ENCODE measurements around the gene CAMK2D. TPM values are rescaled to one million over a fixed set of nuclear protein-coding genes. Genes with fewer than 3 reads are reported as not detected.

The CAMK2D gene
- total and polyA plus RNA-seq, 2 donors from 2014 or later: 9.1 to 34.7 TPM

- Histone ChIP-seq H3K36me3 (ENCODE audit: control insufficient read depth in 2 of 3, insufficient read depth in 3 of 3, low read length in 3 of 3) (no peaks in the 10 kb centered on the region), H3K27ac (ENCODE audit: low read depth in 2 of 2, low read length in 2 of 2) (no peak overlapping the region), H3K9me3 (ENCODE audit: control insufficient read depth in 2 of 3, insufficient read depth in 1 of 3, low read length in 3 of 3) (no peaks in the 10 kb centered on the region), H3K4me1 (ENCODE audit: control insufficient read depth in 2 of 3, insufficient read depth in 2 of 3, low read depth in 1 of 3, low read length in 3 of 3) (peaks cover 0 to 4% (median 0%) of the 10 kb centered on the region in 3 donors), H3K27me3 (ENCODE audit: control insufficient read depth, insufficient read depth, low read length) (no peaks in the 10 kb centered on the region), H3K4me3 (ENCODE audit: low read length in 3 of 3) (no peak overlapping the region), H3K9ac (ENCODE audit: low read length in 3 of 3) (no peak overlapping the region)
- intact Hi-C loops (cut with DNase I): no loop called here
- no peak for DNase-seq
- TF ChIP-seq CTCF (IDR thresholded peaks at IDR 0.05; ENCODE audit: borderline replicate concordance, extremely low read depth, insufficient read depth): no peak
- FAIRE-seq: no peak
Measured at GRCh38 chr4:113674251-113674650, 87.3 kb downstream of the CAMK2D start.

GRCh38 chr4:113673450-113673849, 88.1 kb downstream of the CAMK2D start:
- intact Hi-C loops (cut with DNase I): no loop called here
- no peak overlapping the region for H3K9ac ChIP-seq (ENCODE audit: low read length in 3 of 3)
- H3K4me1 ChIP-seq (ENCODE audit: control insufficient read depth in 2 of 3, insufficient read depth in 2 of 3, low read depth in 1 of 3, low read length in 3 of 3): peaks cover 0 to 4% (median 0%) of the 10 kb centered on the region in 3 donors
- H3K4me3 ChIP-seq (ENCODE audit: low read length in 3 of 3): no peak overlapping the region
- no peak for FAIRE-seq
- no peak for TF ChIP-seq CTCF (IDR thresholded peaks at IDR 0.05; ENCODE audit: borderline replicate concordance, extremely low read depth, insufficient read depth)
- H3K27ac ChIP-seq (ENCODE audit: low read depth in 2 of 2, low read length in 2 of 2): no peak overlapping the region
- H3K27me3 ChIP-seq (ENCODE audit: control insufficient read depth, insufficient read depth, low read length): no peaks in the 10 kb centered on the region
- H3K9me3 ChIP-seq (ENCODE audit: control insufficient read depth in 2 of 3, insufficient read depth in 1 of 3, low read length in 3 of 3): no peaks in the 10 kb centered on the region
- no peaks in the 10 kb centered on the region for H3K36me3 ChIP-seq (ENCODE audit: control insufficient read depth in 2 of 3, insufficient read depth in 3 of 3, low read length in 3 of 3)
- no peak for DNase-seq

GRCh38 chr4:113666386-113667114, 95.0 kb downstream of the CAMK2D start:
- Histone ChIP-seq H3K9me3 (ENCODE audit: control insufficient read depth in 2 of 3, insufficient read depth in 1 of 3, low read length in 3 of 3) (no peaks in the 10 kb centered on the region), H3K4me1 (ENCODE audit: control insufficient read depth in 2 of 3, insufficient read depth in 2 of 3, low read depth in 1 of 3, low read length in 3 of 3) (no peaks in the 10 kb centered on the region), H3K27me3 (ENCODE audit: control insufficient read depth, insufficient read depth, low read length) (no peaks in the 10 kb centered on the region), H3K27ac (ENCODE audit: low read depth in 2 of 2, low read length in 2 of 2) (no peak overlapping the region), H3K4me3 (ENCODE audit: low read length in 3 of 3) (no peak overlapping the region), H3K36me3 (ENCODE audit: control insufficient read depth in 2 of 3, insufficient read depth in 3 of 3, low read length in 3 of 3) (no peaks in the 10 kb centered on the region), H3K9ac (ENCODE audit: low read length in 3 of 3) (no peak overlapping the region)
- no peak for TF ChIP-seq CTCF (IDR thresholded peaks at IDR 0.05; ENCODE audit: borderline replicate concordance, extremely low read depth, insufficient read depth)
- FAIRE-seq (no peak), DNase-seq (no peak)
- intact Hi-C loops (cut with DNase I): no loop called here
